Fibroblast of mammary gland (primary cell): ENCODE data around the gene EPS8L2.
"Not testable (repeated sequence)": the region's sequence is repeated elsewhere in the genome, so short reads cannot be mapped to it uniquely, and the experiment has no call there.

Experiments
- DNase-seq: peaks from one replicate; pipeline ENCODE4 v3.0.0-alpha.2; 2010; ENCODE audit warnings: low read depth
- H3K4me3 ChIP-seq: 2 replicates; pipeline ENCODE4 v1.5.1; 2011; ENCODE audit warnings: low read depth, mild to moderate bottlenecking, low read length, moderate library complexity; ENCODE audit not compliant: control insufficient read depth
- CTCF ChIP-seq: conservative IDR thresholded peaks from 2 replicates; pipeline ENCODE4 v1.5.1; 2011; ENCODE audit warnings: low read depth, low read length, inconsistent platforms; ENCODE audit not compliant: control insufficient read depth, insufficient read depth

The EPS8L2 gene

GRCh38 chr11:729492-730074, 23.6 kb downstream of the EPS8L2 start:
- no peak for TF ChIP-seq CTCF
- DNase-seq: no peak
- no peak overlapping the region for H3K4me3 ChIP-seq

- H3K4me3 ChIP-seq: no peak overlapping the region
- no peak for TF ChIP-seq CTCF
- DNase-seq: no peak
These were observed 27.0 kb downstream of the EPS8L2 start for GRCh38 chr11:733072-733471.

- H3K4me3 ChIP-seq, DNase-seq: not testable (repeated sequence)
These were observed 28.5 kb downstream of the EPS8L2 start for GRCh38 chr11:734541-734940.

- TF ChIP-seq CTCF: no peak
- H3K4me3 ChIP-seq: no peak overlapping the region
- no peak for DNase-seq
These were observed 31.3 kb downstream of the EPS8L2 start for GRCh38 chr11:737366-737765.

GRCh38 chr11:737899-738298, 31.9 kb downstream of the EPS8L2 start:
- DNase-seq, H3K4me3 ChIP-seq: not testable (repeated sequence)

- H3K4me3 ChIP-seq: no peak overlapping the region
- no peak for DNase-seq
- no peak for TF ChIP-seq CTCF
These were observed 36.1 kb downstream of the EPS8L2 start for GRCh38 chr11:742156-742546.

- TF ChIP-seq CTCF: no peak
- no peak for DNase-seq
- no peak overlapping the region for H3K4me3 ChIP-seq
These were observed 36.7 kb downstream of the EPS8L2 start for GRCh38 chr11:742571-743201.

GRCh38 chr11:745428-745827, 39.4 kb downstream of the EPS8L2 start:
- no peak overlapping the region for H3K4me3 ChIP-seq
- no peak for DNase-seq
- TF ChIP-seq CTCF: no peak
